Erythroblast (primary cell): ENCODE results near the gene BIN1.
"Not testable (repeated sequence)": the region's sequence is repeated elsewhere in the genome, so short reads cannot be mapped to it uniquely, and the experiment has no call there.

Experiments
- DNase-seq, 2 experiments: peaks; one replicate each; lab custom pipeline; 2025; lab: John Stamatoyannopoulos, UW
- GATA1 ChIP-seq: IDR thresholded peaks from 2 replicates; pipeline ENCODE4 v1.6.1; 2011; ENCODE audit warnings: low read depth, mild to moderate bottlenecking, control low read depth, low read length, moderate library complexity
- POLR2A ChIP-seq: IDR thresholded peaks from 2 replicates; pipeline ENCODE4 v1.6.1; 2011; ENCODE audit warnings: mild to moderate bottlenecking, low read length

Gene BIN1

GRCh38 chr2:127122361-127123027 is 15.5 kb upstream of the BIN1 start:
- no peak for DNase-seq
- TF ChIP-seq GATA1 (no peak), POLR2A (no peak)

- TF ChIP-seq GATA1 = no peak
- no peak for TF ChIP-seq POLR2A
- no peak for DNase-seq
These were observed 14.8 kb upstream of the BIN1 start for GRCh38 chr2:127121776-127122176.

- no peak for DNase-seq
- TF ChIP-seq GATA1 = no peak
- no peak for TF ChIP-seq POLR2A
These were observed 14.4 kb upstream of the BIN1 start for GRCh38 chr2:127121353-127121752.

GRCh38 chr2:127120408-127120807 is 13.5 kb upstream of the BIN1 start:
- DNase-seq = not testable (repeated sequence)

GRCh38 chr2:127118467-127118866 is 11.5 kb upstream of the BIN1 start:
- no peak for DNase-seq
- TF ChIP-seq POLR2A = no peak
- no peak for TF ChIP-seq GATA1

GRCh38 chr2:127118038-127118437 is 11.1 kb upstream of the BIN1 start:
- no peak for TF ChIP-seq POLR2A
- TF ChIP-seq GATA1 = no peak
- DNase-seq = no peak

- no peak for TF ChIP-seq GATA1
- TF ChIP-seq POLR2A = no peak
- DNase-seq = no peak
These were observed 10.6 kb upstream of the BIN1 start for GRCh38 chr2:127117603-127118002.

- DNase-seq = no peak
- TF ChIP-seq POLR2A = no peak
- no peak for TF ChIP-seq GATA1
These were observed 8.7 kb upstream of the BIN1 start for GRCh38 chr2:127115471-127116199.

- no peak for TF ChIP-seq POLR2A
- TF ChIP-seq GATA1 = no peak
- DNase-seq = no peak
These were observed 4.0 kb upstream of the BIN1 start for GRCh38 chr2:127110985-127111384.

GRCh38 chr2:127108090-127108523 is 1.2 kb upstream of the BIN1 start:
- TF ChIP-seq GATA1 (no peak), POLR2A (no peak)
- no peak for DNase-seq

GRCh38 chr2:127107622-127107999 is 657 bp upstream of the BIN1 start:
- no peak for TF ChIP-seq GATA1
- no peak for TF ChIP-seq POLR2A
- DNase-seq = no peak

- TF ChIP-seq GATA1 (no peak), POLR2A (no peak)
- no peak for DNase-seq
These were observed 430 bp downstream of the BIN1 start for GRCh38 chr2:127106457-127106990.

GRCh38 chr2:127105656-127106456 is 1.1 kb downstream of the BIN1 start:
- DNase-seq = no peak
- no peak for TF ChIP-seq GATA1
- no peak for TF ChIP-seq POLR2A

GRCh38 chr2:127104881-127105655 is 1.9 kb downstream of the BIN1 start:
- DNase-seq = no peak
- TF ChIP-seq GATA1 = no peak
- TF ChIP-seq POLR2A = no peak
